Stomach (tissue), 4 donors: ENCODE results near the gene CFAP57.

ENCODE experiments used
- CTCF ChIP-seq, 7 experiments: fragments of 450-650 bp in 4 of 7; fragments of 200-600 bp in 3 of 7; sonication (generic) in 3 of 7; IDR thresholded peaks; one replicate each; pipeline ENCODE4 v1.5.1; 2016 to 2019; ENCODE audit warnings: antibody characterized with exemption in 7 of 7, control low read depth in 2 of 7, mild to moderate bottlenecking in 1 of 7
- POLR2A ChIP-seq, 4 donors: fragments of 450-650 bp; IDR thresholded peaks; one replicate each; pipeline ENCODE4 v1.6.1; 2016; ENCODE audit warnings: antibody characterized with exemption in 4 of 4, control low read depth in 2 of 4, mild to moderate bottlenecking in 1 of 4, moderate library complexity in 1 of 4

DNA sequence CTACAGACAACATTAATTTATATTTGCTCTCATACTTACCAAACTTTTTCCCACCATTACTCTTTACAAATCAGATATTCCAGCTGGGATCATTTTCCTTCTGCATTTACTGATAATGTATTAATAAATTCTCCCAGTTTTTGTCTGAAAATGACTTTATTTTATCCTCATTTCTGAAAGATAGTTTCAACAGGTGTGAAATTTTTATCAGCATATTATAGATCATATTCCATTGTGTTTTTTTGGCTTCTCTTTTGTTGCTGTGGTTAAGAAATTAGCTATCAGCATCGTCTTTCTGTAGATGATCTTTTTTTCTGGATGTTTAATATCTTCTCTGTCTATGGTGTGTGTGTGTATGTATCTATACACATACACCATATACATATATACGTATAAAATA is 2.7 kb downstream of the CFAP57 start:
- TF ChIP-seq CTCF (IDR thresholded peaks at IDR 0.05): no peak
- no peak for TF ChIP-seq POLR2A (IDR thresholded peaks at IDR 0.05)
